ENCODE data around the gene GALE. TPM values are rescaled to one million over a fixed set of nuclear protein-coding genes. Genes with fewer than 3 reads are reported as not detected.
"Not testable (repeated sequence)": the region's sequence is repeated elsewhere in the genome, so short reads cannot be mapped to it uniquely, and the experiment has no call there.

GALE gene
- total RNA-seq (2022), result 112 and 143 TPM in 2 replicates
- percentile 80 among the genes with signal in this experiment for Bru-seq, nascent RNA
- BruChase-seq, experiment 1, labeled RNA remaining after a 6-hour chase, result percentile 87 among the genes with signal in this experiment
- percentile 81 among the genes with signal in this experiment for BruChase-seq, experiment 2, labeled RNA remaining after a 2-hour chase
- long read RNA-seq, transcript GALE-201 (12 exons, 1,488 nt), result minor isoform, 7 of 260 reads
- long read RNA-seq, transcript GALE-207 (11 exons, 1,563 nt), result minor isoform, 9 of 260 reads
- long read RNA-seq, transcript GALE-216 (12 exons, 1,566 nt), result major isoform, 158 of 260 reads
- long read RNA-seq, partial matches to known transcripts, result 11 of 260 reads
- long read RNA-seq, other reads (novel, unspliced or antisense), result 75 of 260 reads

DNA sequence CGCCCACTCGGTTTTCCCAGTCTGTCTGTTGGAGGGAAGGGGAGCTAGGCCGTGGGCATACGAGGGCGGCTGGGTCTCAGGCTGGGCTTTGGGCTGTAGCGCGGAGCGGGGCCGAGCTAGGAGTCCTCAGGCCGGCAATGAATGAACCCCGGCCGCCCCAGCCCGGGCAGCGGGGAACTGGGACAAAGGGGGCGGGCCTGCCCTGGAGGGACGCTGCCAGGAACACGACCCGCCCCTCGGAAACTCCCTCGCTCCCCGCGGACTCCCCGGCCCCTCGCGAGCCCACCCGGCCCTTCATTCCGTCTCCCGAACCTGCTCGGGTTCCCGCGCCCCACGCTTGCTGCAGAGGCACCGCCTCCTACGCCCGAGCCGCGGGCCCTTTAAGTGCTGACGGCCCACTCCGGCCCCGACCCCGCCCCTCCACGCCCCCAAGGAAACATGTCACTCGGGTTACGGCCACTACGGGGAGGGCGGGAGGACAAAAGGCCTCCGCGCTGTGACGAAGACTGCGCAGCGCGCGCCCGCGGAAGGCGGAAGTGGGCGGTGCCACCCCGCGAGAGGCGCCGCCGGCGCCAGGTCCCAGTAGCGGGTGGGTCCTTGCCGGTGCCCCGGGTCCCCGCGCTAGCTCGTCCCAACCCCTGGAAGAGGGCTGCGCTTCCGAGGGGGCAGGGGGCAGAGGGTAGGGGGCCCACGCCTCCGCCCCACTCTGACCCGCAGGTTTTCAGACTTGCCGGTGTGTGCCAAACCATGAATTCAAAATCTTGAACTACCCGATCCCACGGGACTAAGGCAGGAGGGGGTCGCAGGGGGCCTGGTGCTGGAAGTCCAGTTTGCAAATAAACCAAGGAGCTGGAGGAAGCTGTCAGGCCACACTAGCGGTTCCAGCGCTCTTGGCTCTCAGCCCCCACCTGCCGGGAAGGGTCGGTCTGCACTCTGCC is at the start of gene GALE:
TSS of gene GALE (minus strand) at position 355 of the 938 bp plus-strand sequence. CDS start 1,747 bp downstream, outside the sequence.
- intact Hi-C loops (cut with micrococcal nuclease), result loop anchor here (1.0 kb wide), 1 partner anchor 155 kb away; no protein-coding TSS in a partner anchor
- CTCF ChIA-PET, result interaction anchor here (0.5 to 2.4 kb wide), 10 partner anchors 9 to 270 kb away, joined by 3 to 17 read pairs (median 4); partner anchors contain the start of genes ELOA and PITHD1
- POLR2A ChIA-PET, result interaction anchor here (0.7 to 17.8 kb wide), 28 partner anchors 8 to 398 kb away, joined by 3 to 395 read pairs (median 5); partner anchors contain the start of genes ELOA, HMGCL, LYPLA2 and PITHD1
- BruUV-seq (replicated peaks), result no TSS peak
- peaks cover 39% of the 10 kb centered on the region for H3K36me3 Mint-ChIP-seq (ENCODE audit: insufficient read depth, unreplicated experiment)
- peak; percentile 96 for DNase-seq (ENCODE audit: unreplicated experiment)
- H3K27ac Mint-ChIP-seq (ENCODE audit: low read depth, unreplicated experiment), result peak within 1 kb of the TSS; percentile 91
- no peaks in the 10 kb centered on the region for H3K9me3 Mint-ChIP-seq (ENCODE audit: unreplicated experiment)
- no peaks in the 10 kb centered on the region for H3K4me1 Mint-ChIP-seq (ENCODE audit: insufficient read depth, unreplicated experiment)
- peak within 1 kb of the TSS; percentile 90 for H3K4me3 Mint-ChIP-seq (ENCODE audit: unreplicated experiment)
- TF ChIP-seq, protein P1, sequence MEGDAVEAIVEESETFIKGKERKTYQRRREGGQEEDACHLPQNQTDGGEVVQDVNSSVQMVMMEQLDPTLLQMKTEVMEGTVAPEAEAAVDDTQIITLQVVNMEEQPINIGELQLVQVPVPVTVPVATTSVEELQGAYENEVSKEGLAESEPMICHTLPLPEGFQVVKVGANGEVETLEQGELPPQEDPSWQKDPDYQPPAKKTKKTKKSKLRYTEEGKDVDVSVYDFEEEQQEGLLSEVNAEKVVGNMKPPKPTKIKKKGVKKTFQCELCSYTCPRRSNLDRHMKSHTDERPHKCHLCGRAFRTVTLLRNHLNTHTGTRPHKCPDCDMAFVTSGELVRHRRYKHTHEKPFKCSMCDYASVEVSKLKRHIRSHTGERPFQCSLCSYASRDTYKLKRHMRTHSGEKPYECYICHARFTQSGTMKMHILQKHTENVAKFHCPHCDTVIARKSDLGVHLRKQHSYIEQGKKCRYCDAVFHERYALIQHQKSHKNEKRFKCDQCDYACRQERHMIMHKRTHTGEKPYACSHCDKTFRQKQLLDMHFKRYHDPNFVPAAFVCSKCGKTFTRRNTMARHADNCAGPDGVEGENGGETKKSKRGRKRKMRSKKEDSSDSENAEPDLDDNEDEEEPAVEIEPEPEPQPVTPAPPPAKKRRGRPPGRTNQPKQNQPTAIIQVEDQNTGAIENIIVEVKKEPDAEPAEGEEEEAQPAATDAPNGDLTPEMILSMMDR (IDR thresholded peaks at IDR 0.05; ENCODE audit: unreplicated experiment), result no peak
- H3K27me3 Mint-ChIP-seq (ENCODE audit: insufficient read depth, unreplicated experiment), result no peaks in the 10 kb centered on the region

DNA sequence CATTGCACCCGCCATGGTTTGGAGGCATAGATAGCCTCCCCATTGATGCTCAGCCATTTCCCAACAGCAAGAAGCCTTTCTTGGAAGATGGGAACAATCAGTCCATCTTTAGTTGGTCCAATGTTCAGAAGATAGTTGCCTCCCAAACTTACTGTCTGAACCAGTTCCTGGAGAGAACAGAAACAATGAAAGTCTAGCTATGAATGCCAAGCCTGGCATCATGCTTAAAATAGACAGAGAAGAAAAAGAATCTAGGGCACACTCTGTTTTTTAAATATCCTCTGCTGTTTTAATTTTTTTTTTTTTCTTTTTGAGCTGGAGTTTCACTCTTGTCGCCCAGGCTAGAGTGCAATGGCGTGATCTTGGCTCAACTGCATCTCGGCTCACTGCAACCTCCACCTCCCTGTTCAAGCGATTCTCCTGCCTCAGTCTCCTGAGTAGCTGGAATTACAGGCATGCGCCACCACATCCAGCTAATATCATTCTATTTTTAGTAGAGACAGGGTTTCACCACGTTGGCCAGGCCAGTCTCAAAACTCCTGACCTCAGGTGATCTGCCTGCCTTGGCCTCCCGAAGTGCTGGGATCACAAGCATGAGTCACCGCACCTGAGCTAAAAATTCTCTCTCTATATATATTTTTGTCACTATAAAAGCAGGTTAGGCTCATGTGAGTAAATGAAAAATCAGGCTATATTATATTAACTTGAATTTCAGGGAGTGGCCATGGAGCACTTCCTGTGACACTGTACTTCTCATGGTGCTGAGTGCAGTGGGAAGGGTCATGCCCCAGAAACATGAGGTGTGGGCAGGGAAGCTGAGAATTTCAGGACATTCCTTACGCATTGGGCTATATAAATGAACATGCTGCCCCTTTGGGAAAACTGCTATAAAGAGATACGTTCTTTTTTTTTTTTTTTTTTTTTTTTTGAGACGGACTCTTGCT is 48.4 kb upstream of the GALE start:
- Mint-ChIP-seq H3K4me1 (ENCODE audit: insufficient read depth, unreplicated experiment) (no peaks in the 10 kb centered on the region), H3K27ac (ENCODE audit: low read depth, unreplicated experiment) (no peak overlapping the region), H3K4me3 (ENCODE audit: unreplicated experiment) (no peak overlapping the region), H3K27me3 (ENCODE audit: insufficient read depth, unreplicated experiment) (no peaks in the 10 kb centered on the region), H3K9me3 (ENCODE audit: unreplicated experiment) (no peaks in the 10 kb centered on the region), H3K36me3 (ENCODE audit: insufficient read depth, unreplicated experiment) (peaks cover 19% of the 10 kb centered on the region)
- ChIA-PET CTCF (interaction anchor here (2.3 kb wide), 1 partner anchor 39 kb away, joined by 8 read pairs; no protein-coding TSS in a partner anchor), POLR2A (interaction anchor here (0.6 to 1.3 kb wide), 4 partner anchors 17 to 145 kb away, joined by 3 to 5 read pairs (median 4); partner anchors contain the start of gene HMGCL)
- no TSS peak for BruUV-seq (replicated peaks)
- DNase-seq (ENCODE audit: unreplicated experiment), result no peak
- TF ChIP-seq, protein P1 (IDR thresholded peaks at IDR 0.05; ENCODE audit: unreplicated experiment), result no peak
- intact Hi-C loops (cut with micrococcal nuclease), result no loop called here

DNA sequence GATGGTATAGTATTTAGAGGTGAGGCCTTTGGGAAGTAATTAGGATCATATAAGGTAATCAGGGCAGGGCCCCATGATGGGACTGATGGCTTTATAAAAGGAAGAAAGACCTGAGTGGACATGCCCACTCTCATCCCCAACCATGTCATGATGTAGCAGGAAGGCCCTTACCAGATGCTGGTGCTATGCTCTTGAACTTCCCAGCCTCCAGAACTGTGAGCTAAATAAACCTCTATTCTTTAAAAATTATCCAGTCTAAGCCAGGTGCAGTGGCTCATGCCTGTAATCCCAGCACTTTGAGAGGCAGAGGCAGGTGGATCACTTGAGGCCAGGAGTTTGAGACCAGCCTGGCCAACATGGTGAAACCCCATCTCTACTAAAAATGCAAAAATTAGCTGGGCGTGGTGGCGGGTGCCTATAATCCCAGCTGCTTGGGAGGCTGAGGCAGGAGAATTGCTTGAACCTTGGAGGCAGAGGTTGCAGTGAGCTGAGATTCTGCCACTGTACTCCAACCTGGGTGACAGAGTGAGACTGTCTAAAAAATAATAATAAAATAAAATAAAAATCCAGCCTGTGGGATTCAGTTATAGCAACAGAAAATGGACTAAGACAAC is 47.0 kb upstream of the GALE start:
- H3K9me3 Mint-ChIP-seq (ENCODE audit: unreplicated experiment); H3K27me3 Mint-ChIP-seq (ENCODE audit: insufficient read depth, unreplicated experiment); intact Hi-C loops (cut with micrococcal nuclease); BruUV-seq (replicated peaks); H3K4me1 Mint-ChIP-seq (ENCODE audit: insufficient read depth, unreplicated experiment); H3K27ac Mint-ChIP-seq (ENCODE audit: low read depth, unreplicated experiment); H3K4me3 Mint-ChIP-seq (ENCODE audit: unreplicated experiment); DNase-seq (ENCODE audit: unreplicated experiment): not testable (repeated sequence)
- peaks cover 18% of the 10 kb centered on the region for H3K36me3 Mint-ChIP-seq (ENCODE audit: insufficient read depth, unreplicated experiment)
- POLR2A ChIA-PET, result interaction anchor here (0.8 kb wide), 1 partner anchor 106 kb away, joined by 3 read pairs; no protein-coding TSS in a partner anchor
- CTCF ChIA-PET, result interaction anchor here (0.5 to 0.6 kb wide), 2 partner anchors 343 to 463 kb away, joined by 3 read pairs; no protein-coding TSS in a partner anchor

All from MCF 10A (cell line).